ENCODE results near the gene FMOD. TPM values are rescaled to one million over a fixed set of nuclear protein-coding genes. Genes with fewer than 3 reads are reported as not detected.

FMOD gene
- total RNA-seq, 1 donor from 2014 or later, result 1.7 TPM

Other genes with a start within 250 kb of the FMOD start
- gene ADORA1, start 223.4 kb downstream of the FMOD start, total RNA-seq, result 0.53 TPM
- not detected for gene MYBPH, start 175.3 kb downstream of the FMOD start, total RNA-seq
- gene CHI3L1, start 164.4 kb downstream of the FMOD start, total RNA-seq, result 60.6 TPM
- gene CHIT1, start 121.4 kb downstream of the FMOD start, total RNA-seq, result 0.28 TPM
- gene BTG2, start 45.6 kb downstream of the FMOD start, total RNA-seq, result 2.8 TPM
- 6.4 TPM for gene PRELP, start 124.7 kb upstream of the FMOD start, total RNA-seq
- gene OPTC, start 143.0 kb upstream of the FMOD start, total RNA-seq, result not detected